GM18499 (cell line): ENCODE measurements around the gene C19orf53.
"Not testable (repeated sequence)": the region's sequence is repeated elsewhere in the genome, so short reads cannot be mapped to it uniquely, and the experiment has no call there.

Source experiments
- ATAC-seq: cut with Tn5 transposase; IDR thresholded peaks from one replicate; pipeline ENCODE4 v1.9.1; 2021; ENCODE audit warnings: moderate number of reproducible peaks; ENCODE audit not compliant: insufficient read depth, unreplicated experiment

C19orf53 gene

GRCh38 chr19:13762635-13763235, 11.5 kb upstream of the C19orf53 start:
- no peak for ATAC-seq

- no peak for ATAC-seq
These were observed 11.0 kb upstream of the C19orf53 start for GRCh38 chr19:13763265-13763664.

- no peak for ATAC-seq
These were observed 10.0 kb upstream of the C19orf53 start, which contains the start of gene MRI1 for GRCh38 chr19:13764101-13764807. TSS of gene MRI1 (plus strand) at chr19:13764522. CDS start at chr19:13764589, 67 bp downstream.

GRCh38 chr19:13764821-13765394, 9.3 kb upstream of the C19orf53 start:
- no peak for ATAC-seq

GRCh38 chr19:13765395-13766094, 8.7 kb upstream of the C19orf53 start:
- no peak for ATAC-seq

- no peak for ATAC-seq
These were observed 8.2 kb upstream of the C19orf53 start for GRCh38 chr19:13766095-13766481.

- no peak for ATAC-seq
These were observed 5.7 kb upstream of the C19orf53 start for GRCh38 chr19:13768510-13768909.

- ATAC-seq: no peak
These were observed 4.1 kb upstream of the C19orf53 start for GRCh38 chr19:13770013-13770635.

- ATAC-seq: no peak
These were observed 4.1 kb downstream of the C19orf53 start for GRCh38 chr19:13778398-13778797.

- no peak for ATAC-seq
These were observed 4.6 kb downstream of the C19orf53 start for GRCh38 chr19:13778847-13779246.

- ATAC-seq: not testable (repeated sequence)
These were observed 5.5 kb downstream of the C19orf53 start for GRCh38 chr19:13779794-13780193.

GRCh38 chr19:13781547-13781946, 7.3 kb downstream of the C19orf53 start:
- ATAC-seq: no peak

GRCh38 chr19:13782537-13782936, 8.3 kb downstream of the C19orf53 start:
- ATAC-seq: no peak

GRCh38 chr19:13783565-13784500, 9.6 kb downstream of the C19orf53 start:
- ATAC-seq: no peak

GRCh38 chr19:13784731-13785452, 10.6 kb downstream of the C19orf53 start:
- no peak for ATAC-seq

- no peak for ATAC-seq
These were observed 14.7 kb downstream of the C19orf53 start for GRCh38 chr19:13788991-13789390.

GRCh38 chr19:13790354-13790753, 16.1 kb downstream of the C19orf53 start:
- no peak for ATAC-seq

GRCh38 chr19:13793317-13793716, 19.1 kb downstream of the C19orf53 start:
- not testable (repeated sequence) for ATAC-seq

GRCh38 chr19:13794398-13794756, 20.1 kb downstream of the C19orf53 start:
- no peak for ATAC-seq
